ENCODE data around the gene UMODL1.
A peak's percentile ranks its signal among the peaks of the same experiment; 100 is the strongest.

The UMODL1 gene

GRCh38 chr21:42059721-42060120, 11.4 kb upstream of the UMODL1 start:
- peaks cover 16 to 89% of the 10 kb centered on the region in 2 experiments for H3K27me3 ChIP-seq (ENCODE audit: control insufficient read depth in 1 of 2, insufficient read depth in 1 of 2, low read length in 2 of 2)
- H3K4me3 ChIP-seq (ENCODE audit: insufficient read depth in 1 of 2, low read depth in 1 of 2, low read length in 2 of 2) = no peak overlapping the region
- no peaks in the 10 kb centered on the region for H3K79me1 ChIP-seq (replicated peaks; ENCODE audit: low read length, poor library complexity, severe bottlenecking)
- no peak overlapping the region for H3K4me2 ChIP-seq (ENCODE audit: low read length, poor library complexity, severe bottlenecking)
- no peak overlapping the region for H2AK5ac ChIP-seq (ENCODE audit: low read length, severe bottlenecking)
- H3K36me3 ChIP-seq (ENCODE audit: control insufficient read depth in 1 of 2, insufficient read depth in 2 of 2, low read depth in 1 of 2, low read length in 2 of 2) = no peaks in the 10 kb centered on the region
- H2BK120ac ChIP-seq (ENCODE audit: low read depth, low read length) = no peak overlapping the region
- H3K4me1 ChIP-seq (ENCODE audit: control insufficient read depth, insufficient read depth, low read depth, low read length) = peaks cover 1% of the 10 kb centered on the region
- no peak overlapping the region for H2AFZ ChIP-seq (ENCODE audit: low read depth, low read length)
- peak overlapping the region; percentile 14 to 70 for H2BK12ac ChIP-seq (ENCODE audit: low read length in 2 of 2)
- no peak overlapping the region for H3K9ac ChIP-seq (ENCODE audit: low read length)
- H3K14ac ChIP-seq (ENCODE audit: low read length in 2 of 2) = no peak overlapping the region
- H4K91ac ChIP-seq (ENCODE audit: low read length) = peak overlapping the region; percentile 72
- no peak for DNase-seq
- H2BK5ac ChIP-seq (ENCODE audit: low read depth, low read length, poor library complexity, severe bottlenecking) = no peak overlapping the region
- H3K9me3 ChIP-seq (ENCODE audit: control insufficient read depth, low read length) = no peaks in the 10 kb centered on the region
- WGBS = 94% methylated on average over 9 of the region's 10 CpGs
- H2BK15ac ChIP-seq (ENCODE audit: low read depth, poor library complexity, severe bottlenecking) = peak overlapping the region; percentile 8
- H3K4ac ChIP-seq (ENCODE audit: low read depth in 1 of 2, low read length in 2 of 2) = no peak overlapping the region
- H3K27ac ChIP-seq (ENCODE audit: low read length, poor library complexity, severe bottlenecking) = no peak overlapping the region
- H4K8ac ChIP-seq (ENCODE audit: low read length) = no peak overlapping the region
- no peak overlapping the region for H3K18ac ChIP-seq (ENCODE audit: low read depth in 1 of 2, low read length in 2 of 2)
- H3K23ac ChIP-seq (ENCODE audit: low read length in 2 of 2) = no peak overlapping the region

GRCh38 chr21:42060166-42060565, 11.0 kb upstream of the UMODL1 start:
- no peak overlapping the region for H2BK15ac ChIP-seq (ENCODE audit: low read depth, poor library complexity, severe bottlenecking)
- no peak overlapping the region for H3K4me2 ChIP-seq (ENCODE audit: low read length, poor library complexity, severe bottlenecking)
- H4K91ac ChIP-seq (ENCODE audit: low read length) = peak overlapping the region; percentile 72
- no peaks in the 10 kb centered on the region for H3K9me3 ChIP-seq (ENCODE audit: control insufficient read depth, low read length)
- H3K27me3 ChIP-seq (ENCODE audit: control insufficient read depth in 1 of 2, insufficient read depth in 1 of 2, low read length in 2 of 2) = peaks cover 16 to 89% of the 10 kb centered on the region in 2 experiments
- no peaks in the 10 kb centered on the region for H3K36me3 ChIP-seq (ENCODE audit: control insufficient read depth in 1 of 2, insufficient read depth in 2 of 2, low read depth in 1 of 2, low read length in 2 of 2)
- no peak overlapping the region for H3K23ac ChIP-seq (ENCODE audit: low read length in 2 of 2)
- H2BK120ac ChIP-seq (ENCODE audit: low read depth, low read length) = no peak overlapping the region
- peaks cover 1% of the 10 kb centered on the region for H3K4me1 ChIP-seq (ENCODE audit: control insufficient read depth, insufficient read depth, low read depth, low read length)
- no peak overlapping the region for H2AFZ ChIP-seq (ENCODE audit: low read depth, low read length)
- WGBS = 96% methylated on average over 15 of the region's 15 CpGs
- H3K14ac ChIP-seq (ENCODE audit: low read length in 2 of 2) = peak overlapping the region in 1 of 2 experiments; percentile 28
- no peak for DNase-seq
- peak overlapping the region in 1 of 2 experiments; percentile 25 for H3K18ac ChIP-seq (ENCODE audit: low read depth in 1 of 2, low read length in 2 of 2)
- no peak overlapping the region for H2BK5ac ChIP-seq (ENCODE audit: low read depth, low read length, poor library complexity, severe bottlenecking)
- H3K79me1 ChIP-seq (replicated peaks; ENCODE audit: low read length, poor library complexity, severe bottlenecking) = no peaks in the 10 kb centered on the region
- no peak overlapping the region for H3K9ac ChIP-seq (ENCODE audit: low read length)
- no peak overlapping the region for H3K27ac ChIP-seq (ENCODE audit: low read length, poor library complexity, severe bottlenecking)
- no peak overlapping the region for H3K4me3 ChIP-seq (ENCODE audit: insufficient read depth in 1 of 2, low read depth in 1 of 2, low read length in 2 of 2)
- peak overlapping the region; percentile 39 for H4K8ac ChIP-seq (ENCODE audit: low read length)
- H2BK12ac ChIP-seq (ENCODE audit: low read length in 2 of 2) = peak overlapping the region; percentile 35 to 70
- H2AK5ac ChIP-seq (ENCODE audit: low read length, severe bottlenecking) = no peak overlapping the region
- H3K4ac ChIP-seq (ENCODE audit: low read depth in 1 of 2, low read length in 2 of 2) = no peak overlapping the region

GRCh38 chr21:42061195-42061985, 9.7 kb upstream of the UMODL1 start:
- Histone ChIP-seq H2AK5ac (ENCODE audit: low read length, severe bottlenecking) (no peak overlapping the region), H3K23ac (ENCODE audit: low read length in 2 of 2) (no peak overlapping the region), H3K4me3 (ENCODE audit: insufficient read depth in 1 of 2, low read depth in 1 of 2, low read length in 2 of 2) (no peak overlapping the region), H2BK12ac (ENCODE audit: low read length in 2 of 2) (peak overlapping the region; percentile 57 to 59), H2BK120ac (ENCODE audit: low read depth, low read length) (no peak overlapping the region), H4K8ac (ENCODE audit: low read length) (no peak overlapping the region), H4K91ac (ENCODE audit: low read length) (no peak overlapping the region), H3K9ac (ENCODE audit: low read length) (no peak overlapping the region), H3K4me2 (ENCODE audit: low read length, poor library complexity, severe bottlenecking) (no peak overlapping the region), H2AFZ (ENCODE audit: low read depth, low read length) (no peak overlapping the region), H3K9me3 (ENCODE audit: control insufficient read depth, low read length) (no peaks in the 10 kb centered on the region), H3K27me3 (ENCODE audit: control insufficient read depth in 1 of 2, insufficient read depth in 1 of 2, low read length in 2 of 2) (peaks cover 12 to 80% of the 10 kb centered on the region in 2 experiments), H2BK15ac (ENCODE audit: low read depth, poor library complexity, severe bottlenecking) (no peak overlapping the region), H3K4ac (ENCODE audit: low read depth in 1 of 2, low read length in 2 of 2) (peak overlapping the region in 1 of 2 experiments; percentile 68), H3K18ac (ENCODE audit: low read depth in 1 of 2, low read length in 2 of 2) (no peak overlapping the region), H3K27ac (ENCODE audit: low read length, poor library complexity, severe bottlenecking) (no peak overlapping the region), H3K14ac (ENCODE audit: low read length in 2 of 2) (no peak overlapping the region), H3K4me1 (ENCODE audit: control insufficient read depth, insufficient read depth, low read depth, low read length) (peaks cover 1% of the 10 kb centered on the region), H3K79me1 (replicated peaks; ENCODE audit: low read length, poor library complexity, severe bottlenecking) (no peaks in the 10 kb centered on the region), H3K36me3 (ENCODE audit: control insufficient read depth in 1 of 2, insufficient read depth in 2 of 2, low read depth in 1 of 2, low read length in 2 of 2) (no peaks in the 10 kb centered on the region), H2BK5ac (ENCODE audit: low read depth, low read length, poor library complexity, severe bottlenecking) (no peak overlapping the region)
- 92% methylated on average over 20 of the region's 20 CpGs for WGBS
- no peak for DNase-seq

- no peaks in the 10 kb centered on the region for H3K9me3 ChIP-seq (ENCODE audit: control insufficient read depth, low read length)
- H2AFZ ChIP-seq (ENCODE audit: low read depth, low read length) = no peak overlapping the region
- no peak overlapping the region for H3K4me2 ChIP-seq (ENCODE audit: low read length, poor library complexity, severe bottlenecking)
- H3K9ac ChIP-seq (ENCODE audit: low read length) = no peak overlapping the region
- 82% methylated on average over 6 of the region's 6 CpGs for WGBS
- H3K18ac ChIP-seq (ENCODE audit: low read depth in 1 of 2, low read length in 2 of 2) = no peak overlapping the region
- no peak overlapping the region for H4K8ac ChIP-seq (ENCODE audit: low read length)
- H2BK120ac ChIP-seq (ENCODE audit: low read depth, low read length) = no peak overlapping the region
- peak overlapping the region in 1 of 2 experiments; percentile 57 for H2BK12ac ChIP-seq (ENCODE audit: low read length in 2 of 2)
- no peaks in the 10 kb centered on the region for H3K79me1 ChIP-seq (replicated peaks; ENCODE audit: low read length, poor library complexity, severe bottlenecking)
- no peak for DNase-seq
- no peak overlapping the region for H2AK5ac ChIP-seq (ENCODE audit: low read length, severe bottlenecking)
- H3K27me3 ChIP-seq (ENCODE audit: control insufficient read depth in 1 of 2, insufficient read depth in 1 of 2, low read length in 2 of 2) = peaks cover 10 to 79% of the 10 kb centered on the region in 2 experiments
- no peak overlapping the region for H3K4ac ChIP-seq (ENCODE audit: low read depth in 1 of 2, low read length in 2 of 2)
- H3K14ac ChIP-seq (ENCODE audit: low read length in 2 of 2) = no peak overlapping the region
- H2BK5ac ChIP-seq (ENCODE audit: low read depth, low read length, poor library complexity, severe bottlenecking) = no peak overlapping the region
- H3K36me3 ChIP-seq (ENCODE audit: control insufficient read depth in 1 of 2, insufficient read depth in 2 of 2, low read depth in 1 of 2, low read length in 2 of 2) = no peaks in the 10 kb centered on the region
- no peak overlapping the region for H3K23ac ChIP-seq (ENCODE audit: low read length in 2 of 2)
- H2BK15ac ChIP-seq (ENCODE audit: low read depth, poor library complexity, severe bottlenecking) = peak overlapping the region; percentile 36
- H4K91ac ChIP-seq (ENCODE audit: low read length) = no peak overlapping the region
- H3K4me3 ChIP-seq (ENCODE audit: insufficient read depth in 1 of 2, low read depth in 1 of 2, low read length in 2 of 2) = no peak overlapping the region
- no peak overlapping the region for H3K27ac ChIP-seq (ENCODE audit: low read length, poor library complexity, severe bottlenecking)
- H3K4me1 ChIP-seq (ENCODE audit: control insufficient read depth, insufficient read depth, low read depth, low read length) = peaks cover 1% of the 10 kb centered on the region
These were observed 9.2 kb upstream of the UMODL1 start for GRCh38 chr21:42061986-42062235.

Measured in mesenchymal stem cell (in vitro differentiated cells and primary cell).